GM12878 (cell line): Measurements from ENCODE around the gene LRRN2. TPM values are rescaled to one million over a fixed set of nuclear protein-coding genes. Genes with fewer than 3 reads are reported as not detected.

Source experiments
- ATAC-seq: fragments of 200-7000 bp; cut with Tn5 transposase; 3 replicates; pipeline ENCODE4 v1.9.1; 2020; ENCODE audit warnings: mild to moderate bottlenecking, moderate library complexity
- BruUV-seq: library from RNA; stranded (reverse); fragments of 400-500 nt; replicated peaks from 2 replicates; lab custom pipeline; 2021; lab: Mats Ljungman, UMichigan
- CTCF ChIA-PET: fragments of 300-600 bp; sonication (Branson Sonifier 250); formaldehyde crosslinking; extraction: SDS; loops from one replicate; lab custom pipeline; 2021; ENCODE audit warnings: inconsistent platforms; lab: Yijun Ruan, JAX
- POLR2A ChIA-PET: fragments of 350-600 bp; formaldehyde crosslinking; extraction: SDS; loops from one replicate; lab custom pipeline; 2021; ENCODE audit warnings: inconsistent platforms; lab: Charles Lee
- RAD21 ChIA-PET: fragments of 300-600 bp; sonication (Branson Sonifier 250); formaldehyde crosslinking; loops from one replicate; lab custom pipeline; 2023; ENCODE audit warnings: antibody characterized with exemption; ENCODE audit not compliant: unreplicated experiment; lab: Charles Lee
- SMC1A ChIA-PET: fragments of 300-600 bp; sonication (Branson Sonifier 250); formaldehyde crosslinking; loops from one replicate; lab custom pipeline; 2023; ENCODE audit not compliant: unreplicated experiment, uncharacterized antibody; lab: Charles Lee
- DNase-seq: peaks from one replicate; pipeline ENCODE4 v3.0.0-alpha.2; 2011; ENCODE audit warnings: low read depth, low spot score
- FAIRE-seq: peaks from 3 replicates; lab custom pipeline; 2011; peaks lifted over from hg19 to GRCh38; lab: Jason Lieb, UNC
- H2AFZ ChIP-seq: 2 replicates; pipeline ENCODE4 v1.6.0; 2011; ENCODE audit warnings: low read depth, low read length, control low read depth; ENCODE audit not compliant: control insufficient read depth
- H3K27ac ChIP-seq: 2 replicates; pipeline ENCODE4 v1.5.1; 2011; ENCODE audit warnings: control low read depth; ENCODE audit not compliant: control insufficient read depth, insufficient read depth
- H3K27me3 ChIP-seq, 2 experiments: replicated peaks in 1 of 2; 2 replicates each; pipeline versions ENCODE4 v1.6.0 to v1.6.1; 2011; ENCODE audit warnings: low read length in 1 of 2; ENCODE audit not compliant: control insufficient read depth in 2 of 2, insufficient read depth in 2 of 2
- H3K36me3 ChIP-seq, 2 experiments: 2 replicates each; pipeline ENCODE4 v1.5.1; 2011; ENCODE audit warnings: low read length in 1 of 2; ENCODE audit not compliant: control insufficient read depth in 2 of 2, insufficient read depth in 2 of 2
- H3K4me1 ChIP-seq: 2 replicates; pipeline ENCODE4 v1.6.1; 2011; ENCODE audit warnings: mild to moderate bottlenecking, low read length, moderate library complexity, mixed read lengths; ENCODE audit not compliant: control insufficient read depth, insufficient read depth
- H3K4me2 ChIP-seq: 2 replicates; pipeline ENCODE4 v1.6.0; 2011; ENCODE audit warnings: control low read depth; ENCODE audit not compliant: control insufficient read depth, insufficient read depth
- H3K4me3 ChIP-seq: fragments of 200-600 bp; sonication (generic); 2 replicates; pipeline ENCODE4 v1.5.1; 2016
- H3K79me2 ChIP-seq: 2 replicates; pipeline ENCODE4 v1.6.0; 2011; ENCODE audit warnings: low read length; ENCODE audit not compliant: control insufficient read depth, insufficient read depth
- H3K9ac ChIP-seq: 2 replicates; pipeline ENCODE4 v1.8.0; 2011; ENCODE audit warnings: low read length, control low read depth, mixed read lengths; ENCODE audit not compliant: control insufficient read depth, insufficient read depth
- H3K9me3 ChIP-seq: replicated peaks from 3 replicates; pipeline ENCODE4 v1.5.1; 2011; ENCODE audit warnings: mild to moderate bottlenecking, low read length; ENCODE audit not compliant: control insufficient read depth, insufficient read depth
- H4K20me1 ChIP-seq: 2 replicates; pipeline ENCODE4 v1.6.0; 2011; ENCODE audit not compliant: control insufficient read depth, insufficient read depth
- CREM ChIP-seq: IDR thresholded peaks from 2 replicates; pipeline ENCODE4 v1.6.1; 2014; ENCODE audit warnings: antibody characterized with exemption, low read depth
- HCFC1 ChIP-seq: fragments of 150-350 bp; IDR thresholded peaks from 2 replicates; pipeline ENCODE4 v1.6.1; 2014; ENCODE audit warnings: low read length
- JUND ChIP-seq: IDR thresholded peaks from 2 replicates; pipeline ENCODE4 v1.6.1; 2012; ENCODE audit warnings: low read depth, mild to moderate bottlenecking, low read length, improper control_type of control experiment, moderate library complexity
- MTA2 ChIP-seq: fragments of 450-650 bp; IDR thresholded peaks from 2 replicates; pipeline ENCODE4 v1.6.1; 2016; ENCODE audit warnings: low read depth, mild to moderate bottlenecking, moderate library complexity
- NFYA ChIP-seq: IDR thresholded peaks from 2 replicates; pipeline ENCODE4 v1.6.1; 2011; ENCODE audit warnings: low read depth, mild to moderate bottlenecking, low read length, improper control_type of control experiment, borderline replicate concordance
- RAD21 ChIP-seq: IDR thresholded peaks from 2 replicates; pipeline ENCODE4 v1.6.1; 2011; ENCODE audit warnings: mild to moderate bottlenecking, low read depth, low read length, moderate library complexity; ENCODE audit not compliant: insufficient read depth
- RFX5 ChIP-seq: IDR thresholded peaks from 2 replicates; pipeline ENCODE4 v1.6.1; 2011; ENCODE audit warnings: low read depth, low read length, improper control_type of control experiment
- SMARCA5 ChIP-seq: fragments of 450-650 bp; IDR thresholded peaks from 2 replicates; pipeline ENCODE4 v1.6.1; 2017; ENCODE audit warnings: mild to moderate bottlenecking
- SMC3 ChIP-seq: IDR thresholded peaks from 2 replicates; pipeline ENCODE4 v1.6.1; 2011; ENCODE audit warnings: low read length, improper control_type of control experiment, borderline replicate concordance
- ZZZ3 ChIP-seq: IDR thresholded peaks from 2 replicates; pipeline ENCODE4 v1.6.1; 2011; ENCODE audit warnings: low read depth; ENCODE audit not compliant: control insufficient read depth, insufficient read length
- WGBS: methylation state at CpG from one replicate; pipeline ENCODE4 v1.1.6; 2016; ENCODE audit warnings: low lambda C conversion rate; ENCODE audit not compliant: insufficient replicate concordance, insufficient coverage; ENCODE audit errors: missing lambda C conversion rate; 5-methylcytosine and 5-hydroxymethylcytosine counted together
- in situ Hi-C: fragments of 300-500 bp; cut with MboI; formaldehyde crosslinking; loops from 9 replicates; pipeline ENCODE4 v1.14.3; 2018; ENCODE audit warnings: mixed read lengths
- intact Hi-C: fragments of 100-400 bp; cut with micrococcal nuclease; formaldehyde crosslinking; loops from one replicate; pipeline ENCODE4 v1.14.2; 2022; ENCODE audit not compliant: unreplicated experiment
- polyA plus RNA-seq, 11 experiments: library from polyadenylated mRNA; depleted of rRNA in 4 of 11; unstranded in 6 of 11; stranded (reverse) in 5 of 11; fragments of >200 nt; fragmentation: Nextera tagmentation in 4 of 11; fragmentation: Illumina TruSeq in 1 of 11; extraction: Ambion mirVana in 4 of 11; extraction: Trizol in 1 of 11; gene quantifications; 1 replicate in 1 of 11; 2 replicates in 10 of 11; pipeline versions ENCODE4 v1.2.1 to v1.2.3, GENCODE V29; 2011 to 2016; ENCODE audit warnings: inconsistent platforms in 2 of 11, missing spikeins in 2 of 11, low read depth in 1 of 11
- total RNA-seq, 4 experiments: library from RNA; depleted of rRNA in 3 of 4; stranded (reverse); fragments of >200 nt in 3 of 4; fragmentation: Illumina TruSeq in 1 of 4; extraction: Trizol in 1 of 4; gene quantifications; 2 replicates each; pipeline versions ENCODE4 v1.2.1 to v1.2.3, GENCODE V29; 2013 to 2021
- TF ChIP-seq, protein P1 (sequence below): IDR thresholded peaks from 2 replicates; pipeline ENCODE4 v1.6.1; 2012; ENCODE audit warnings: low read length, inconsistent platforms
- TF ChIP-seq, protein P2 (sequence below): IDR thresholded peaks from 2 replicates; pipeline ENCODE4 v1.6.1; 2011; ENCODE audit warnings: mild to moderate bottlenecking, low read depth, low read length, moderate library complexity; ENCODE audit not compliant: insufficient replicate concordance
- TF ChIP-seq, protein P3 (sequence below), 3 experiments: IDR thresholded peaks in 2 of 3; conservative IDR thresholded peaks in 1 of 3; 2 replicates each; pipeline ENCODE4 v1.5.1; 2011; ENCODE audit warnings: low read depth in 3 of 3, low read length in 3 of 3, mild to moderate bottlenecking in 3 of 3, control low read depth in 2 of 3, moderate library complexity in 2 of 3, inconsistent platforms in 1 of 3, mixed read lengths in 1 of 3; ENCODE audit not compliant: control insufficient read depth in 2 of 3, insufficient read depth in 1 of 3; ENCODE audit errors: extremely low read depth in 1 of 3

Gene LRRN2
- total and polyA plus RNA-seq, 10 of the 15 experiments (the other 5 are each of a cell fraction or from before 2014, with no cell fraction given) = not detected

DNA sequence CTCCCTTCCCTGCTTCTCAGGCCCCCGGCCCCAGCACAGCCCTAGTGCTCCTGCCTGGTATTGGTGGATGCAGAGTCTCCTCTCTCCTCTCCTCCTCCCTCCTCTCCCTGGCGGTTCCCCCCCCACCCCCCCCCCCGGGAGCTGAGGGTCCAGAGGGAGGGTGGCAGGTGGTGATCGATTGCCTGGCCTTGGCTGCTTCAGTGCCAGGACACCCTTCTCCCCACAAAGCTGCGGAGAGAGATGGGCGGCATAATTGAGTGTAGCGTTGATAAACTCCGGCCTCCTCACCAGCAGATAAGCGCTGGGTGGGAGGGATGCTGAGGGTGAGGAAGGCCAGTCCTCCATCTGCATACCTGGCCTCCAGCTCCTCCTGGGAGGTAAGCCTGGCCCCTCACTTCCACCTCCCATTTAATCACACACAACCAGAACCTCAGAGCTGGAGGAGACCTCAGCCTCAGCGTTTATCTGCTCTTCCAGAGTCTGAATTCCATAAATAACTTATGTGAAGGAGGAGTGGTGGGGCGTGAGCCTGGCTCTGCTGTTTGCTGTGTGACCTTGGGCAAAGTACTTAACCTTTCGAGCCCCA, 60.8 kb downstream of the LRRN2 start (continued):
- TF ChIP-seq, protein P1, sequence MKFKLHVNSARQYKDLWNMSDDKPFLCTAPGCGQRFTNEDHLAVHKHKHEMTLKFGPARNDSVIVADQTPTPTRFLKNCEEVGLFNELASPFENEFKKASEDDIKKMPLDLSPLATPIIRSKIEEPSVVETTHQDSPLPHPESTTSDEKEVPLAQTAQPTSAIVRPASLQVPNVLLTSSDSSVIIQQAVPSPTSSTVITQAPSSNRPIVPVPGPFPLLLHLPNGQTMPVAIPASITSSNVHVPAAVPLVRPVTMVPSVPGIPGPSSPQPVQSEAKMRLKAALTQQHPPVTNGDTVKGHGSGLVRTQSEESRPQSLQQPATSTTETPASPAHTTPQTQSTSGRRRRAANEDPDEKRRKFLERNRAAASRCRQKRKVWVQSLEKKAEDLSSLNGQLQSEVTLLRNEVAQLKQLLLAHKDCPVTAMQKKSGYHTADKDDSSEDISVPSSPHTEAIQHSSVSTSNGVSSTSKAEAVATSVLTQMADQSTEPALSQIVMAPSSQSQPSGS = no peak

DNA sequence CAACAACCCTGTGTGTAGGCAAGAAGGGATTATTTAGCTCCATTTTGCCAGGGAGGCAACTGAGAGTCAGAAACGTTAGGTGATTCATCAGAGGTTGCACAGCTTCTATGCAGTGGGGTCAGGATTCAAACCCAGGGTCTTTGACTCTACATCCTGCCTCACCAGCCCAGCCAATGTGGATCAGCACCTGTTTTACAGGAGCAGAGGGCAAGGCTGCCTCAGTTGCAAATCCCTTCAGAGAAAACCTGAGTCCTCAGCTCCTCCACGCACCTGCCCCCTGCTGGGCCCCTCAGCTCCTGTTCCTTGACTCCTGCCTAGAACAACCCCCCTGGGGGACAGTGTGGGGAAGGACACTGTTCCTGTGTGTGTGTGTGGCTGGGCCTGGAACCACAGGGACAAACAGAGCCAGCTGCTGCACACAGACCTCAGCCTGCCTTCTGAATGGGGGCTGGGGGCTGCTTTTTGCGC, 61.6 kb downstream of the LRRN2 start:
- 11% methylated on average over 3 of the region's 3 CpGs for WGBS
- POLR2A ChIA-PET = no interaction called here
- CTCF ChIA-PET = interaction anchor here (0.9 to 4.6 kb wide), 6 partner anchors 58 to 271 kb away, joined by 3 to 19 read pairs (median 4); no protein-coding TSS in a partner anchor

More for the DNA sequence above, 61.6 kb downstream of the LRRN2 start:
- H3K27ac ChIP-seq = no peak overlapping the region
- ChIA-PET RAD21 (interaction anchor here (0.9 to 1.5 kb wide), 4 partner anchors 50 to 183 kb away, joined by 3 to 6 read pairs (median 4); no protein-coding TSS in a partner anchor), SMC1A (interaction anchor here (1.1 to 2.5 kb wide), 5 partner anchors 12 to 183 kb away, joined by 3 to 8 read pairs (median 4); no protein-coding TSS in a partner anchor)
- no peaks in the 10 kb centered on the region for H3K79me2 ChIP-seq
- no peak overlapping the region for H3K9ac ChIP-seq
- DNase-seq = no peak
- peaks cover 2% of the 10 kb centered on the region; the same call in 1 of the 2 replicates for H4K20me1 ChIP-seq
- no TSS peak for BruUV-seq
- in situ Hi-C loops = no loop called here
- H3K36me3 ChIP-seq = no peaks in the 10 kb centered on the region
- H3K4me3 ChIP-seq = no peak overlapping the region
- H3K9me3 ChIP-seq = no peaks in the 10 kb centered on the region
- FAIRE-seq = no peak
- H3K27me3 ChIP-seq = no peaks in the 10 kb centered on the region; a peak in 1 of 4 replicates
- H2AFZ ChIP-seq = no peak overlapping the region
- intact Hi-C loops = no loop called here
- no peaks in the 10 kb centered on the region for H3K4me1 ChIP-seq
- H3K4me2 ChIP-seq = no peak overlapping the region
- TF ChIP-seq SMARCA5 (no peak), HCFC1 (no peak), RAD21 (0 out of 2 replicates have a peak, but pooled peaks have one; percentile 5), MTA2 (no peak), JUND (no peak), CREM (no peak), NFYA (no peak), ZZZ3 (no peak), SMC3 (0 out of 2 replicates have a peak, but pooled peaks have one; percentile 9), RFX5 (no peak)
- TF ChIP-seq, protein P2, sequence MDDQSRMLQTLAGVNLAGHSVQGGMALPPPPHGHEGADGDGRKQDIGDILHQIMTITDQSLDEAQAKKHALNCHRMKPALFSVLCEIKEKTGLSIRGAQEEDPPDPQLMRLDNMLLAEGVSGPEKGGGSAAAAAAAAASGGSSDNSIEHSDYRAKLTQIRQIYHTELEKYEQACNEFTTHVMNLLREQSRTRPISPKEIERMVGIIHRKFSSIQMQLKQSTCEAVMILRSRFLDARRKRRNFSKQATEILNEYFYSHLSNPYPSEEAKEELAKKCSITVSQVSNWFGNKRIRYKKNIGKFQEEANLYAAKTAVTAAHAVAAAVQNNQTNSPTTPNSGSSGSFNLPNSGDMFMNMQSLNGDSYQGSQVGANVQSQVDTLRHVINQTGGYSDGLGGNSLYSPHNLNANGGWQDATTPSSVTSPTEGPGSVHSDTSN = no peak
- TF ChIP-seq, protein P3, sequence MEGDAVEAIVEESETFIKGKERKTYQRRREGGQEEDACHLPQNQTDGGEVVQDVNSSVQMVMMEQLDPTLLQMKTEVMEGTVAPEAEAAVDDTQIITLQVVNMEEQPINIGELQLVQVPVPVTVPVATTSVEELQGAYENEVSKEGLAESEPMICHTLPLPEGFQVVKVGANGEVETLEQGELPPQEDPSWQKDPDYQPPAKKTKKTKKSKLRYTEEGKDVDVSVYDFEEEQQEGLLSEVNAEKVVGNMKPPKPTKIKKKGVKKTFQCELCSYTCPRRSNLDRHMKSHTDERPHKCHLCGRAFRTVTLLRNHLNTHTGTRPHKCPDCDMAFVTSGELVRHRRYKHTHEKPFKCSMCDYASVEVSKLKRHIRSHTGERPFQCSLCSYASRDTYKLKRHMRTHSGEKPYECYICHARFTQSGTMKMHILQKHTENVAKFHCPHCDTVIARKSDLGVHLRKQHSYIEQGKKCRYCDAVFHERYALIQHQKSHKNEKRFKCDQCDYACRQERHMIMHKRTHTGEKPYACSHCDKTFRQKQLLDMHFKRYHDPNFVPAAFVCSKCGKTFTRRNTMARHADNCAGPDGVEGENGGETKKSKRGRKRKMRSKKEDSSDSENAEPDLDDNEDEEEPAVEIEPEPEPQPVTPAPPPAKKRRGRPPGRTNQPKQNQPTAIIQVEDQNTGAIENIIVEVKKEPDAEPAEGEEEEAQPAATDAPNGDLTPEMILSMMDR (IDR thresholded peaks at IDR 0.05 in 2 of 3, conservative IDR thresholded peaks at IDR 0.05 in 1 of 3; ENCODE audit: control insufficient read depth in 2 of 3, extremely low read depth in 1 of 3, insufficient read depth in 1 of 3, low read depth in 3 of 3, low read length in 3 of 3) = peak; percentile 8 to 39 (median 19); a peak in 4 of 6 replicates
- peak; percentile 76 for ATAC-seq
